ENCODE results near the gene MTHFD1. TPM values are rescaled to one million over a fixed set of nuclear protein-coding genes. Genes with fewer than 3 reads are reported as not detected.

Gene MTHFD1
- total and polyA plus RNA-seq, 9 of the 15 experiments (the other 6 are each of a cell fraction or from before 2014, with no cell fraction given): 66.7 to 158 (median 90.9) TPM

- BruUV-seq (replicated peaks): no TSS peak
- TF ChIP-seq ZNF316 (IDR thresholded peaks at IDR 0.05) (no peak), CHD4 (IDR thresholded peaks at IDR 0.05; ENCODE audit: insufficient read depth, insufficient replicate concordance, low read depth, low read length, poor library complexity, severe bottlenecking) (no peak), KDM2B (CRISPR knock-in tag; IDR thresholded peaks at IDR 0.05) (no peak), RBM34 (IDR thresholded peaks at IDR 0.05; ENCODE audit: borderline replicate concordance, insufficient read depth, low read length) (no peak), RFX5 (IDR thresholded peaks at IDR 0.05; ENCODE audit: low read depth, low read length) (no peak), E2F6 (IDR thresholded peaks at IDR 0.05; ENCODE audit: borderline replicate concordance in 1 of 2, extremely low read depth in 1 of 2, insufficient read depth in 1 of 2, insufficient read length in 1 of 2, low read depth in 1 of 2, low read length in 1 of 2, poor library complexity in 1 of 2, severe bottlenecking in 1 of 2) (no peak), SOX6 (IDR thresholded peaks at IDR 0.05) (no peak), SREBF2 (CRISPR knock-in tag; IDR thresholded peaks at IDR 0.05) (no peak), ZNF740 (CRISPR knock-in tag; IDR thresholded peaks at IDR 0.05) (no peak), ZNF740 (tag; IDR thresholded peaks at IDR 0.05) (no peak), KDM5B (IDR thresholded peaks at IDR 0.05; ENCODE audit: insufficient replicate concordance, low read depth, low read length) (no peak), RAD21 (CRISPR knock-in tag; conservative IDR thresholded peaks at IDR 0.05 in 1 of 2, IDR thresholded peaks at IDR 0.05 in 1 of 2) (no peak), SMAD1 (IDR thresholded peaks at IDR 0.05; ENCODE audit: low read depth, low read length, partially characterized antibody) (no peak)
- TF ChIP-seq, protein P1, sequence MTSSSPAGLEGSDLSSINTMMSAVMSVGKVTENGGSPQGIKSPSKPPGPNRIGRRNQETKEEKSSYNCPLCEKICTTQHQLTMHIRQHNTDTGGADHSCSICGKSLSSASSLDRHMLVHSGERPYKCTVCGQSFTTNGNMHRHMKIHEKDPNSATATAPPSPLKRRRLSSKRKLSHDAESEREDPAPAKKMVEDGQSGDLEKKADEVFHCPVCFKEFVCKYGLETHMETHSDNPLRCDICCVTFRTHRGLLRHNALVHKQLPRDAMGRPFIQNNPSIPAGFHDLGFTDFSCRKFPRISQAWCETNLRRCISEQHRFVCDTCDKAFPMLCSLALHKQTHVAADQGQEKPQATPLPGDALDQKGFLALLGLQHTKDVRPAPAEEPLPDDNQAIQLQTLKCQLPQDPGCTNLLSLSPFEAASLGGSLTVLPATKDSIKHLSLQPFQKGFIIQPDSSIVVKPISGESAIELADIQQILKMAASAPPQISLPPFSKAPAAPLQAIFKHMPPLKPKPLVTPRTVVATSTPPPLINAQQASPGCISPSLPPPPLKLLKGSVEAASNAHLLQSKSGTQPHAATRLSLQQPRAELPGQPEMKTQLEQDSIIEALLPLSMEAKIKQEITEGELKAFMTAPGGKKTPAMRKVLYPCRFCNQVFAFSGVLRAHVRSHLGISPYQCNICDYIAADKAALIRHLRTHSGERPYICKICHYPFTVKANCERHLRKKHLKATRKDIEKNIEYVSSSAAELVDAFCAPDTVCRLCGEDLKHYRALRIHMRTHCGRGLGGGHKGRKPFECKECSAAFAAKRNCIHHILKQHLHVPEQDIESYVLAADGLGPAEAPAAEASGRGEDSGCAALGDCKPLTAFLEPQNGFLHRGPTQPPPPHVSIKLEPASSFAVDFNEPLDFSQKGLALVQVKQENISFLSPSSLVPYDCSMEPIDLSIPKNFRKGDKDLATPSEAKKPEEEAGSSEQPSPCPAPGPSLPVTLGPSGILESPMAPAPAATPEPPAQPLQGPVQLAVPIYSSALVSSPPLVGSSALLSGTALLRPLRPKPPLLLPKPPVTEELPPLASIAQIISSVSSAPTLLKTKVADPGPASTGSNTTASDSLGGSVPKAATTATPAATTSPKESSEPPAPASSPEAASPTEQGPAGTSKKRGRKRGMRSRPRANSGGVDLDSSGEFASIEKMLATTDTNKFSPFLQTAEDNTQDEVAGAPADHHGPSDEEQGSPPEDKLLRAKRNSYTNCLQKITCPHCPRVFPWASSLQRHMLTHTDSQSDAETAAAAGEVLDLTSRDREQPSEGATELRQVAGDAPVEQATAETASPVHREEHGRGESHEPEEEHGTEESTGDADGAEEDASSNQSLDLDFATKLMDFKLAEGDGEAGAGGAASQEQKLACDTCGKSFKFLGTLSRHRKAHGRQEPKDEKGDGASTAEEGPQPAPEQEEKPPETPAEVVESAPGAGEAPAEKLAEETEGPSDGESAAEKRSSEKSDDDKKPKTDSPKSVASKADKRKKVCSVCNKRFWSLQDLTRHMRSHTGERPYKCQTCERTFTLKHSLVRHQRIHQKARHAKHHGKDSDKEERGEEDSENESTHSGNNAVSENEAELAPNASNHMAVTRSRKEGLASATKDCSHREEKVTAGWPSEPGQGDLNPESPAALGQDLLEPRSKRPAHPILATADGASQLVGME (CRISPR knock-in tag; IDR thresholded peaks at IDR 0.05): no peak
- TF ChIP-seq, protein P2, sequence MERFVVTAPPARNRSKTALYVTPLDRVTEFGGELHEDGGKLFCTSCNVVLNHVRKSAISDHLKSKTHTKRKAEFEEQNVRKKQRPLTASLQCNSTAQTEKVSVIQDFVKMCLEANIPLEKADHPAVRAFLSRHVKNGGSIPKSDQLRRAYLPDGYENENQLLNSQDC (CRISPR knock-in tag; IDR thresholded peaks at IDR 0.05): no peak
Measured at GRCh38 chr14:64411001-64411400, 22.8 kb downstream of the MTHFD1 start.

More at GRCh38 chr14:64411001-64411400, 22.8 kb downstream of the MTHFD1 start:
- Histone ChIP-seq H3K36me3 (ENCODE audit: control insufficient read depth, insufficient read depth, low read length) (peaks cover 65% of the 10 kb centered on the region), H3K9me1 (ENCODE audit: control insufficient read depth, insufficient read depth, low read length) (no peaks in the 10 kb centered on the region), H2AFZ (ENCODE audit: low read depth, low read length) (no peak overlapping the region), H3K27ac (ENCODE audit: extremely low read depth, low read depth, low read length) (no peak overlapping the region), H3K4me2 (ENCODE audit: insufficient read depth, low read length) (no peak overlapping the region), H4K20me1 (replicated peaks; ENCODE audit: control insufficient read depth, insufficient read depth, low read length) (no peaks in the 10 kb centered on the region), H3K9ac (ENCODE audit: insufficient read depth in 1 of 2, low read depth in 2 of 2, low read length in 2 of 2) (no peak overlapping the region), H3K4me3 (no peak overlapping the region), H3K9me3 (replicated peaks; ENCODE audit: control insufficient read depth, insufficient read depth, low read depth, low read length) (no peaks in the 10 kb centered on the region), H3K79me2 (ENCODE audit: control insufficient read depth, insufficient read depth, low read length) (peaks cover 6% of the 10 kb centered on the region), H3K4me1 (replicated peaks in 1 of 2; ENCODE audit: control insufficient read depth in 2 of 2, insufficient read depth in 2 of 2, low read length in 2 of 2) (no peaks in the 10 kb centered on the region; a peak in 1 of 5 replicates), H3K27me3 (ENCODE audit: control insufficient read depth in 2 of 2, insufficient read depth in 2 of 2, low read length in 2 of 2) (no peaks in the 10 kb centered on the region)
- ATAC-seq (no peak), FAIRE-seq (no peak), DNase-seq (ENCODE audit: extremely low read depth in 1 of 4, low spot score in 3 of 4) (no peak)
- ChIA-PET CTCF (ENCODE audit: low intra/inter-chr PET ratio) (no interaction called here), POLR2A (no interaction called here)
- intact Hi-C loops (cut with micrococcal nuclease): no loop called here
- 95% methylated on average over 4 of the region's 4 CpGs for WGBS (ENCODE audit: insufficient coverage, low coverage, missing lambda C conversion rate)
- in situ Hi-C loops (cut with MboI): no loop called here
